Measurements from ENCODE around the gene ECT2L.

DNA sequence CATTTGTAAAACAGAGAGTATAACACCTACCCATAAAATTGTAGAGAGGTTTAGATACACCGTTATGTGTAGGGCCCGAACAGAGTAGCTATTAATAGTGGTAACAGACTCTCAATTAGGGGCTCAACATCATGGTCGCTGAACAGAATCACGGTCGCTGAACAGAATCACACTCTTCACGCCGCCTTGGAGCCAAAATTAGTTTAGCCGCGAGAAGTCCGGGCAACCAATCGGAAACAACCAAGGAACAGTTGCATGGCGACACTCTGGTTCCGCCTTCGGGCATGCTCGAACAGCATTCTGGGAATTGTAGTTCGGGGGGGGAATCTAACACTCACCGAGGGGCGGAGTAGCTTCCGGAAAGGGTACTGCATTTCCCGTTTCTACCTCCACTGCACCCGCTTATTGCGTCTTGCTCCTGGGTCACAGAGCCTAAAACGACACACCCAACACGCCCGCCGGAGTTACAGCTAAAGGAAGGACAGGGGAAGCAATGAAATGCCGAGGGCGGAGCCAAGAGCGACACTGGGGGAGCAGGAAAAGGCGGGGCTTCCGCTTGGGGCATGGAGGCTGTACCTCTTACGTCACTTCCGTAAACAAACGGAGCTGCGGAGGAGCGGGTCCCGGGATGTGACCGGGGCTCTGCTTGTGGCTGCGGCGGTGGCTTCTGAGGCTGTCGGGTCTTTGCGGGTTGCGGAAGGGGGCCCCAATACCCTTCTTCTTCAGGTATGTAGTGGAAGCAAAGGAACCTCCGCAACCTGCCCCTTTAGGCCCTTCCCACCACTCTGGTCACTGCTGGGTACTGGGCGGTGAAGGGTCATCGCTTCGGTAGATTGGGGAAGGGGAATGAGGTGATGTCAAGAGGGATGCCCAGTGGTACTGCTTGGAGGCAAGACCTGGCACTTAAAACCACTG is 22.5 kb upstream of the ECT2L start, which contains the start of gene CCDC28A:
- TF ChIP-seq, protein P1, sequence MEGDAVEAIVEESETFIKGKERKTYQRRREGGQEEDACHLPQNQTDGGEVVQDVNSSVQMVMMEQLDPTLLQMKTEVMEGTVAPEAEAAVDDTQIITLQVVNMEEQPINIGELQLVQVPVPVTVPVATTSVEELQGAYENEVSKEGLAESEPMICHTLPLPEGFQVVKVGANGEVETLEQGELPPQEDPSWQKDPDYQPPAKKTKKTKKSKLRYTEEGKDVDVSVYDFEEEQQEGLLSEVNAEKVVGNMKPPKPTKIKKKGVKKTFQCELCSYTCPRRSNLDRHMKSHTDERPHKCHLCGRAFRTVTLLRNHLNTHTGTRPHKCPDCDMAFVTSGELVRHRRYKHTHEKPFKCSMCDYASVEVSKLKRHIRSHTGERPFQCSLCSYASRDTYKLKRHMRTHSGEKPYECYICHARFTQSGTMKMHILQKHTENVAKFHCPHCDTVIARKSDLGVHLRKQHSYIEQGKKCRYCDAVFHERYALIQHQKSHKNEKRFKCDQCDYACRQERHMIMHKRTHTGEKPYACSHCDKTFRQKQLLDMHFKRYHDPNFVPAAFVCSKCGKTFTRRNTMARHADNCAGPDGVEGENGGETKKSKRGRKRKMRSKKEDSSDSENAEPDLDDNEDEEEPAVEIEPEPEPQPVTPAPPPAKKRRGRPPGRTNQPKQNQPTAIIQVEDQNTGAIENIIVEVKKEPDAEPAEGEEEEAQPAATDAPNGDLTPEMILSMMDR (IDR thresholded peaks at IDR 0.05; ENCODE audit: extremely low read depth in 1 of 2, insufficient read depth in 1 of 2, low read depth in 1 of 2, low read length in 2 of 2) = no peak
- TF ChIP-seq POLR2AphosphoS5 (IDR thresholded peaks at IDR 0.05; ENCODE audit: insufficient read depth, low read depth, low read length) (peak; percentile 42), EZH2 (IDR thresholded peaks at IDR 0.05; ENCODE audit: borderline replicate concordance, low read depth, low read length, severe bottlenecking) (no peak), POLR2A (IDR thresholded peaks at IDR 0.05; ENCODE audit: low read depth, low read length) (no peak)
- TF ChIP-seq, protein P2, sequence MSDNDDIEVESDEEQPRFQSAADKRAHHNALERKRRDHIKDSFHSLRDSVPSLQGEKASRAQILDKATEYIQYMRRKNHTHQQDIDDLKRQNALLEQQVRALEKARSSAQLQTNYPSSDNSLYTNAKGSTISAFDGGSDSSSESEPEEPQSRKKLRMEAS (IDR thresholded peaks at IDR 0.05; ENCODE audit: insufficient read depth, insufficient read length) = peak; percentile 63

All from endothelial cell of umbilical vein (primary cell).